DMS53 treated with DMSO at 0.1 percent for 48 hours (cell line): ENCODE data around the gene AUTS2.

Source experiments
- DNase-seq: peaks from one replicate; lab custom pipeline; 2025; ENCODE audit not compliant: unreplicated experiment; lab: John Stamatoyannopoulos, UW

The AUTS2 gene

GRCh38 chr7:70392256-70392876, 794.1 kb downstream of the AUTS2 start:
- no peak for DNase-seq

GRCh38 chr7:70392877-70393435, 794.7 kb downstream of the AUTS2 start:
- no peak for DNase-seq

- no peak for DNase-seq
Observed at GRCh38 chr7:70393956-70394355, 795.7 kb downstream of the AUTS2 start.

- DNase-seq: no peak
Observed at GRCh38 chr7:70400829-70401380, 802.6 kb downstream of the AUTS2 start.

- no peak for DNase-seq
Observed at GRCh38 chr7:70402069-70402468, 803.8 kb downstream of the AUTS2 start.

- DNase-seq: no peak
Observed at GRCh38 chr7:70405241-70405640, 807.0 kb downstream of the AUTS2 start.

- DNase-seq: no peak
Observed at GRCh38 chr7:70406186-70406949, 808.1 kb downstream of the AUTS2 start.

- DNase-seq: no peak
Observed at GRCh38 chr7:70406950-70407209, 808.6 kb downstream of the AUTS2 start.

- DNase-seq: no peak
Observed at GRCh38 chr7:70408477-70408876, 810.2 kb downstream of the AUTS2 start.

GRCh38 chr7:70408891-70409290, 810.6 kb downstream of the AUTS2 start:
- no peak for DNase-seq

- no peak for DNase-seq
Observed at GRCh38 chr7:70410134-70410750, 812.0 kb downstream of the AUTS2 start.

- DNase-seq: no peak
Observed at GRCh38 chr7:70414368-70414767, 816.1 kb downstream of the AUTS2 start.

- no peak for DNase-seq
Observed at GRCh38 chr7:70415179-70415972, 817.1 kb downstream of the AUTS2 start.

GRCh38 chr7:70416347-70416985, 818.2 kb downstream of the AUTS2 start:
- no peak for DNase-seq

GRCh38 chr7:70416986-70417655, 818.8 kb downstream of the AUTS2 start:
- DNase-seq: no peak

- no peak for DNase-seq
Observed at GRCh38 chr7:70419526-70420380, 821.5 kb downstream of the AUTS2 start.

GRCh38 chr7:70420381-70420662, 822.0 kb downstream of the AUTS2 start:
- DNase-seq: no peak

GRCh38 chr7:70421319-70421718, 823.0 kb downstream of the AUTS2 start:
- no peak for DNase-seq

GRCh38 chr7:70426249-70426880, 828.1 kb downstream of the AUTS2 start:
- DNase-seq: no peak
